Measurements from ENCODE around the gene USB1.

- TF ChIP-seq CTCF (IDR thresholded peaks at IDR 0.05; ENCODE audit: insufficient read depth, low read depth, low read length) (no peak), EZH2 (IDR thresholded peaks at IDR 0.05; ENCODE audit: insufficient read depth, low read length) (no peak)
Observed at GRCh38 chr16:58009856-58010416, 8.7 kb downstream of the USB1 start.

All from astrocyte (in vitro differentiated cells and primary cell).